ENCODE measurements around the gene SNTB2. TPM values are rescaled to one million over a fixed set of nuclear protein-coding genes. Genes with fewer than 3 reads are reported as not detected.

SNTB2 gene
- total and polyA plus RNA-seq, 2 donors (not counting 3 experiments of a cell fraction or from before 2014, with no cell fraction given) = 24.9 to 73.7 TPM

- FAIRE-seq = no peak
- Histone ChIP-seq H3K9ac (replicated peaks; ENCODE audit: extremely low read depth, insufficient read depth, low read length) (no peak overlapping the region), H3K9me3 (replicated peaks; ENCODE audit: control insufficient read depth, insufficient read depth, low read length) (no peaks in the 10 kb centered on the region), H2AFZ (ENCODE audit: low read depth, low read length) (no peak overlapping the region), H3K4me1 (ENCODE audit: control insufficient read depth, extremely low read depth, insufficient read depth, low read length) (no peaks in the 10 kb centered on the region), H3K27ac (ENCODE audit: insufficient read depth, low read depth, low read length) (no peak overlapping the region), H3K36me3 (ENCODE audit: control insufficient read depth in 2 of 2, extremely low read depth in 1 of 2, insufficient read depth in 2 of 2, low read length in 2 of 2) (peaks cover 0 to 7% of the 10 kb centered on the region in 2 experiments), H3K9me1 (replicated peaks; ENCODE audit: control insufficient read depth, extremely low read depth, insufficient read depth, low read length) (no peaks in the 10 kb centered on the region), H3K79me2 (ENCODE audit: control insufficient read depth, insufficient read depth, low read length) (peaks cover under 1% of the 10 kb centered on the region), H4K20me1 (replicated peaks; ENCODE audit: control insufficient read depth, extremely low read depth, insufficient read depth, low read length) (no peaks in the 10 kb centered on the region), H3K4me3 (replicated peaks in 1 of 3; ENCODE audit: insufficient read depth in 1 of 3, low read depth in 1 of 3, low read length in 3 of 3) (no peak overlapping the region), H3K4me2 (ENCODE audit: insufficient read depth, low read length) (no peak overlapping the region), H3K27me3 (ENCODE audit: control insufficient read depth in 2 of 2, insufficient read depth in 2 of 2, low read length in 2 of 2) (no peaks in the 10 kb centered on the region)
- intact Hi-C loops (cut with micrococcal nuclease) = no loop called here
- no peak for TF ChIP-seq JUN (IDR thresholded peaks at IDR 0.05; ENCODE audit: borderline replicate concordance, insufficient read depth, insufficient read length, low read depth)
- no peak for TF ChIP-seq CTCF (IDR thresholded peaks at IDR 0.05; ENCODE audit: extremely low read depth in 1 of 2, insufficient read depth in 1 of 2, low read depth in 1 of 2, low read length in 2 of 2)
- no peak for TF ChIP-seq MYC (IDR thresholded peaks at IDR 0.05; ENCODE audit: low read depth, low read length)
- TF ChIP-seq FOS (IDR thresholded peaks at IDR 0.05; ENCODE audit: borderline replicate concordance, insufficient read depth, low read length) = no peak
- ChIA-PET POLR2A (interaction anchor here (0.6 kb wide), 1 partner anchor 12 kb away, joined by 5 read pairs; no protein-coding TSS in a partner anchor), CTCF (interaction anchor here (0.9 kb wide), 1 partner anchor 36 kb away, joined by 3 read pairs; no protein-coding TSS in a partner anchor)
- dilution Hi-C loops (cut with MboI; ENCODE audit: extremely low pct_ligation_motif_present, low sequenced_read_pairs) = no loop called here
- no peak for DNase-seq (ENCODE audit: low read depth, low spot score)
- BruUV-seq (replicated peaks) = no TSS peak
Observed at GRCh38 chr16:69346683-69347082, 159.7 kb downstream of the SNTB2 start.

GRCh38 chr16:69348222-69348621 is 161.3 kb downstream of the SNTB2 start:
- H4K20me1 ChIP-seq (replicated peaks; ENCODE audit: control insufficient read depth, extremely low read depth, insufficient read depth, low read length) = no peaks in the 10 kb centered on the region
- ChIA-PET CTCF (interaction anchor here (0.6 kb wide), 1 partner anchor 30 kb away, joined by 3 read pairs; no protein-coding TSS in a partner anchor), POLR2A (no interaction called here)
- BruUV-seq (replicated peaks) = no TSS peak
- no peak for FAIRE-seq
- H3K4me3 ChIP-seq (replicated peaks in 1 of 3; ENCODE audit: insufficient read depth in 1 of 3, low read depth in 1 of 3, low read length in 3 of 3) = no peak overlapping the region
- no peaks in the 10 kb centered on the region for H3K4me1 ChIP-seq (ENCODE audit: control insufficient read depth, extremely low read depth, insufficient read depth, low read length)
- no peak for DNase-seq (ENCODE audit: low read depth, low spot score)
- no peak overlapping the region for H3K4me2 ChIP-seq (ENCODE audit: insufficient read depth, low read length)
- no peak overlapping the region for H2AFZ ChIP-seq (ENCODE audit: low read depth, low read length)
- H3K27ac ChIP-seq (ENCODE audit: insufficient read depth, low read depth, low read length) = no peak overlapping the region
- no peaks in the 10 kb centered on the region for H3K79me2 ChIP-seq (ENCODE audit: control insufficient read depth, insufficient read depth, low read length)
- TF ChIP-seq EZH2 (IDR thresholded peaks at IDR 0.05; ENCODE audit: borderline replicate concordance, low read depth, low read length, severe bottlenecking) (no peak), FOS (IDR thresholded peaks at IDR 0.05; ENCODE audit: borderline replicate concordance, insufficient read depth, low read length) (no peak), POLR2AphosphoS5 (IDR thresholded peaks at IDR 0.05; ENCODE audit: insufficient read depth, low read depth, low read length) (no peak), CTCF (IDR thresholded peaks at IDR 0.05; ENCODE audit: extremely low read depth in 1 of 2, insufficient read depth in 1 of 2, low read depth in 1 of 2, low read length in 2 of 2) (no peak), POLR2A (IDR thresholded peaks at IDR 0.05; ENCODE audit: low read depth, low read length) (no peak), MYC (IDR thresholded peaks at IDR 0.05; ENCODE audit: low read depth, low read length) (no peak), GATA2 (IDR thresholded peaks at IDR 0.05; ENCODE audit: insufficient read depth, insufficient read length, low read depth, low read length) (no peak), MAX (IDR thresholded peaks at IDR 0.05; ENCODE audit: insufficient read depth, insufficient read length) (no peak), JUN (IDR thresholded peaks at IDR 0.05; ENCODE audit: borderline replicate concordance, insufficient read depth, insufficient read length, low read depth) (no peak)
- intact Hi-C loops (cut with micrococcal nuclease) (no loop called here), dilution Hi-C loops (cut with MboI; ENCODE audit: extremely low pct_ligation_motif_present, low sequenced_read_pairs) (no loop called here)
- no peak overlapping the region for H3K9ac ChIP-seq (replicated peaks; ENCODE audit: extremely low read depth, insufficient read depth, low read length)
- H3K9me1 ChIP-seq (replicated peaks; ENCODE audit: control insufficient read depth, extremely low read depth, insufficient read depth, low read length) = no peaks in the 10 kb centered on the region
- no peaks in the 10 kb centered on the region for H3K27me3 ChIP-seq (ENCODE audit: control insufficient read depth in 2 of 2, insufficient read depth in 2 of 2, low read length in 2 of 2)
- peaks cover 2 to 5% of the 10 kb centered on the region in 2 experiments for H3K36me3 ChIP-seq (ENCODE audit: control insufficient read depth in 2 of 2, extremely low read depth in 1 of 2, insufficient read depth in 2 of 2, low read length in 2 of 2)
- H3K9me3 ChIP-seq (replicated peaks; ENCODE audit: control insufficient read depth, insufficient read depth, low read length) = no peaks in the 10 kb centered on the region

All from endothelial cell of umbilical vein (primary cell).